ENCODE data around the gene MEIS3. TPM values are rescaled to one million over a fixed set of nuclear protein-coding genes. Genes with fewer than 3 reads are reported as not detected.

Gene MEIS3
- total RNA-seq, 2 donors from 2014 or later: 0.23 to 0.26 TPM

GRCh38 chr19:47432091-47432490 lies 12.8 kb upstream of the MEIS3 start:
- no peak for DNase-seq
- no peak for ATAC-seq (replicated peaks in 1 of 2)
- no peaks in the 10 kb centered on the region for H3K9me3 Mint-ChIP-seq
- peak overlapping the region in 1 of 2 donors; percentile 3 for H3K4me3 Mint-ChIP-seq
- H3K27me3 Mint-ChIP-seq (ENCODE audit: low read depth): peaks cover 35% of the 10 kb centered on the region
- no peak overlapping the region for H3K27ac Mint-ChIP-seq
- peaks cover 0 to 3% of the 10 kb centered on the region in 2 donors for H3K36me3 Mint-ChIP-seq (ENCODE audit: insufficient read depth in 2 of 2)
- peaks cover 51% of the 10 kb centered on the region for H3K4me1 Mint-ChIP-seq (ENCODE audit: low read depth)

GRCh38 chr19:47430041-47430802 lies 10.9 kb upstream of the MEIS3 start:
- Mint-ChIP-seq H3K36me3 (ENCODE audit: insufficient read depth in 2 of 2) (peaks cover 0 to 3% of the 10 kb centered on the region in 2 donors), H3K27ac (no peak overlapping the region), H3K4me3 (peak overlapping the region; percentile 71 to 76), H3K27me3 (ENCODE audit: low read depth) (peaks cover 31% of the 10 kb centered on the region), H3K9me3 (no peaks in the 10 kb centered on the region), H3K4me1 (ENCODE audit: low read depth) (peaks cover 33% of the 10 kb centered on the region)
- DNase-seq (peak; percentile 49 to 50), ATAC-seq (replicated peaks in 1 of 2) (peak; percentile 50 to 51)

GRCh38 chr19:47429140-47429793 lies 9.9 kb upstream of the MEIS3 start:
- no peak for ATAC-seq (replicated peaks in 1 of 2)
- Mint-ChIP-seq H3K4me3 (peak overlapping the region; percentile 71 to 76), H3K27me3 (ENCODE audit: low read depth) (peaks cover 31% of the 10 kb centered on the region)

GRCh38 chr19:47428177-47428894 lies 9.0 kb upstream of the MEIS3 start:
- H3K4me3 Mint-ChIP-seq: no peak overlapping the region
- DNase-seq (peak; percentile 88 to 93), ATAC-seq (replicated peaks in 1 of 2) (peak; percentile 83 to 84)
- H3K36me3 Mint-ChIP-seq (ENCODE audit: insufficient read depth in 2 of 2): peaks cover 0 to 3% of the 10 kb centered on the region in 2 donors
- no peaks in the 10 kb centered on the region for H3K9me3 Mint-ChIP-seq
- H3K4me1 Mint-ChIP-seq (ENCODE audit: low read depth): peaks cover 30% of the 10 kb centered on the region
- H3K27ac Mint-ChIP-seq: no peak overlapping the region
- H3K27me3 Mint-ChIP-seq (ENCODE audit: low read depth): peaks cover 38% of the 10 kb centered on the region

More at GRCh38 chr19:47429140-47429793, 9.9 kb upstream of the MEIS3 start:
- no peak for DNase-seq
- Mint-ChIP-seq H3K36me3 (ENCODE audit: insufficient read depth in 2 of 2) (peaks cover 0 to 3% of the 10 kb centered on the region in 2 donors), H3K4me1 (ENCODE audit: low read depth) (peaks cover 30% of the 10 kb centered on the region), H3K27ac (no peak overlapping the region), H3K9me3 (no peaks in the 10 kb centered on the region)

- peak overlapping the region in 1 of 2 donors; percentile 29 for H3K4me3 Mint-ChIP-seq
- peak; percentile 61 to 65 for ATAC-seq (replicated peaks in 1 of 2)
- peaks cover 0 to 2% of the 10 kb centered on the region in 2 donors for H3K36me3 Mint-ChIP-seq (ENCODE audit: insufficient read depth in 2 of 2)
- H3K4me1 Mint-ChIP-seq (ENCODE audit: low read depth): peaks cover 27% of the 10 kb centered on the region
- H3K27ac Mint-ChIP-seq: no peak overlapping the region
- peaks cover 46% of the 10 kb centered on the region for H3K27me3 Mint-ChIP-seq (ENCODE audit: low read depth)
- no peaks in the 10 kb centered on the region for H3K9me3 Mint-ChIP-seq
- peak; percentile 81 for DNase-seq
Observed at GRCh38 chr19:47427241-47428176, 8.2 kb upstream of the MEIS3 start.

- H3K9me3 Mint-ChIP-seq: no peaks in the 10 kb centered on the region
- ATAC-seq (replicated peaks in 1 of 2): no peak
- H3K4me1 Mint-ChIP-seq (ENCODE audit: low read depth): peaks cover 24% of the 10 kb centered on the region
- peaks cover 58% of the 10 kb centered on the region for H3K27me3 Mint-ChIP-seq (ENCODE audit: low read depth)
- DNase-seq: no peak
- H3K4me3 Mint-ChIP-seq: no peak overlapping the region
- no peak overlapping the region for H3K27ac Mint-ChIP-seq
- H3K36me3 Mint-ChIP-seq (ENCODE audit: insufficient read depth in 2 of 2): no peaks in the 10 kb centered on the region
Observed at GRCh38 chr19:47423203-47423882, 4.0 kb upstream of the MEIS3 start.

- Mint-ChIP-seq H3K27me3 (ENCODE audit: low read depth) (peaks cover 66% of the 10 kb centered on the region), H3K4me3 (peak overlapping the region; percentile 4 to 6), H3K27ac (no peak overlapping the region)
Observed at GRCh38 chr19:47422417-47423163, 3.3 kb upstream of the MEIS3 start.

GRCh38 chr19:47421844-47422395 lies 2.6 kb upstream of the MEIS3 start:
- ATAC-seq (replicated peaks in 1 of 2) (peak in 1 of 2 donors; percentile 34), DNase-seq (no peak)
- no peak overlapping the region for H3K27ac Mint-ChIP-seq
- peaks cover 71% of the 10 kb centered on the region for H3K27me3 Mint-ChIP-seq (ENCODE audit: low read depth)
- peak overlapping the region; percentile 4 to 6 for H3K4me3 Mint-ChIP-seq
- H3K36me3 Mint-ChIP-seq (ENCODE audit: insufficient read depth in 2 of 2): no peaks in the 10 kb centered on the region
- no peaks in the 10 kb centered on the region for H3K9me3 Mint-ChIP-seq
- peaks cover 34% of the 10 kb centered on the region for H3K4me1 Mint-ChIP-seq (ENCODE audit: low read depth)

More at GRCh38 chr19:47422417-47423163, 3.3 kb upstream of the MEIS3 start:
- Mint-ChIP-seq H3K36me3 (ENCODE audit: insufficient read depth in 2 of 2) (no peaks in the 10 kb centered on the region), H3K4me1 (ENCODE audit: low read depth) (peaks cover 27% of the 10 kb centered on the region), H3K9me3 (no peaks in the 10 kb centered on the region)
- no peak for DNase-seq
- ATAC-seq (replicated peaks in 1 of 2): no peak

- Mint-ChIP-seq H3K36me3 (ENCODE audit: insufficient read depth in 2 of 2) (no peaks in the 10 kb centered on the region), H3K4me3 (no peak overlapping the region), H3K27me3 (ENCODE audit: low read depth) (peaks cover 71% of the 10 kb centered on the region), H3K9me3 (no peaks in the 10 kb centered on the region), H3K27ac (no peak overlapping the region), H3K4me1 (ENCODE audit: low read depth) (peaks cover 38% of the 10 kb centered on the region)
- peak in 1 of 2 donors; percentile 10 for ATAC-seq (replicated peaks in 1 of 2)
- no peak for DNase-seq
Observed at GRCh38 chr19:47421244-47421786, 2.0 kb upstream of the MEIS3 start.

- DNase-seq (no peak), ATAC-seq (replicated peaks in 1 of 2) (no peak)
- Mint-ChIP-seq H3K27me3 (ENCODE audit: low read depth) (peaks cover 77% of the 10 kb centered on the region), H3K9me3 (no peaks in the 10 kb centered on the region), H3K4me3 (no peak overlapping the region), H3K27ac (no peak overlapping the region), H3K36me3 (ENCODE audit: insufficient read depth in 2 of 2) (no peaks in the 10 kb centered on the region), H3K4me1 (ENCODE audit: low read depth) (peaks cover 38% of the 10 kb centered on the region)
Observed at GRCh38 chr19:47419789-47420188, 462 bp upstream of the MEIS3 start.

- Mint-ChIP-seq H3K27ac (no peak overlapping the region), H3K36me3 (ENCODE audit: insufficient read depth in 2 of 2) (no peaks in the 10 kb centered on the region), H3K27me3 (ENCODE audit: low read depth) (peaks cover 79% of the 10 kb centered on the region), H3K4me3 (peak overlapping the region; percentile 33 to 69), H3K4me1 (ENCODE audit: low read depth) (peaks cover 38% of the 10 kb centered on the region), H3K9me3 (no peaks in the 10 kb centered on the region)
- ATAC-seq (replicated peaks in 1 of 2) (no peak), DNase-seq (no peak)
Observed at GRCh38 chr19:47418692-47419029, 666 bp downstream of the MEIS3 start.
